Stomach (tissue), 9 donors: ENCODE measurements around the gene PFKP. TPM values are rescaled to one million over a fixed set of nuclear protein-coding genes. Genes with fewer than 3 reads are reported as not detected.

Source experiments
- DNase-seq, 2 donors: peaks; one replicate each; pipeline versions ENCODE4 v3.0.0 to v3.0.0-alpha.2; 2013 to 2019
- H3K27ac ChIP-seq, 5 donors: fragments of 200-600 bp in 4 of 5; sonication (generic) in 4 of 5; one replicate each; pipeline ENCODE4 v1.5.1; 2013 to 2019; ENCODE audit warnings: mild to moderate bottlenecking in 1 of 5, moderate library complexity in 1 of 5
- H3K27me3 ChIP-seq, 3 donors: fragments of 200-600 bp; sonication (generic); one replicate each; pipeline ENCODE4 v1.5.1; 2017 to 2019; ENCODE audit warnings: mixed run types in 1 of 3
- H3K36me3 ChIP-seq, 4 donors: fragments of 200-600 bp; sonication (generic); 1 replicate in 3 of 4; 2 replicates in 1 of 4; pipeline ENCODE4 v1.5.1; 2016 to 2019
- H3K4me1 ChIP-seq, 4 donors: fragments of 200-600 bp; sonication (generic); one replicate each; pipeline ENCODE4 v1.5.1; 2016 to 2019
- H3K4me3 ChIP-seq, 4 donors: fragments of 200-600 bp; sonication (generic) in 3 of 4; one replicate each; pipeline ENCODE4 v1.5.1; 2016 to 2019; ENCODE audit warnings: mild to moderate bottlenecking in 1 of 4
- H3K9me3 ChIP-seq, 4 donors: fragments of 200-600 bp; sonication (generic); one replicate each; pipeline ENCODE4 v1.5.1; 2016 to 2019
- EP300 ChIP-seq: sonication (generic); formaldehyde crosslinking; IDR thresholded peaks from one replicate; pipeline ENCODE4 v1.6.1; 2017; ENCODE audit warnings: antibody characterized with exemption
- POLR2A ChIP-seq, 4 donors: fragments of 450-650 bp; IDR thresholded peaks; one replicate each; pipeline ENCODE4 v1.6.1; 2016; ENCODE audit warnings: antibody characterized with exemption in 4 of 4, control low read depth in 2 of 4, mild to moderate bottlenecking in 1 of 4, moderate library complexity in 1 of 4
- POLR2AphosphoS5 ChIP-seq, 3 donors: sonication (generic); formaldehyde crosslinking; IDR thresholded peaks; one replicate each; pipeline ENCODE4 v1.6.1; 2016; ENCODE audit warnings: antibody characterized with exemption in 3 of 3
- WGBS, 5 donors: extraction: QIAGEN DNeasy Blood & Tissue Kit in 3 of 5; methylation state at CpG; one replicate each; pipeline versions ENCODE4 v1.1.5 to v1.1.7; 2013 to 2018; 5-methylcytosine and 5-hydroxymethylcytosine counted together
- intact Hi-C: fragments of 100-400 bp; cut with DNase I; formaldehyde crosslinking; loops from one replicate; pipeline ENCODE4 v1.15.1; 2023; ENCODE audit warnings: low total_unique reads
- polyA plus RNA-seq, 3 donors: library from polyadenylated mRNA; stranded (reverse); fragments of 200-250 nt; gene quantifications; one replicate each; pipeline ENCODE4 v1.2.3, GENCODE V29; 2013
- total RNA-seq, 5 donors: library from RNA; depleted of rRNA; stranded (reverse); fragments of >200 nt; gene quantifications; one replicate each; pipeline versions ENCODE4 v1.1.0 to v1.2.3, GENCODE V29; 2014 to 2016
- TF ChIP-seq, protein P1 (sequence below), 7 experiments: fragments of 450-650 bp in 4 of 7; fragments of 200-600 bp in 3 of 7; sonication (generic) in 3 of 7; IDR thresholded peaks; one replicate each; pipeline ENCODE4 v1.5.1; 2016 to 2019; ENCODE audit warnings: antibody characterized with exemption in 7 of 7, control low read depth in 2 of 7, mild to moderate bottlenecking in 1 of 7
- donor health status: healthy with polysubstance abuse.
- donor health status: Bipolar disorder and iron deficiency.
- donor health status: healthy.

Gene PFKP
- total and polyA plus RNA-seq, 8 donors: 11.2 to 155 (median 29.4) TPM

DNA sequence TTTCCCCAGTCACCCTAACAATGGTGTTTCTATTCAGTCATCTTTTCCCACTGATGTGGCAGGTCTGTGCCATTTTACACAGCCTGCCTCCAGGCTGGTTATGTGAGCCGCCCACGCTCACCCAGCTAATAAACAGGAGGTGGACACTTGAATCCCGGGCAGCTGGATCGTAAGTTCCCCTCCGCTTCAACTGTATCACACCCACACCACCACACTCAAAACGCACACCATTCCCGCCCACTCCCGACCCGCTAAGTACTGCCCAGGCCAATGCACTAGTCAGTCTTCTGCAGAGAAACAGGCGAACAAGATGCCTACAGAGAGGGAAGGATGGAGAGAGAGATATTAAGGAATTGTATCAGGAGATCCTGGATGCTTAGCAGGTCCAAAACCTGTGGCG lies 38.9 kb upstream of the PFKP start:
- Histone ChIP-seq H3K4me3 (no peak overlapping the region), H3K9me3 (no peaks in the 10 kb centered on the region), H3K27me3 (peaks cover 0 to 12% (median 0%) of the 10 kb centered on the region in 3 donors), H3K27ac (no peak overlapping the region), H3K36me3 (no peaks in the 10 kb centered on the region), H3K4me1 (no peaks in the 10 kb centered on the region)
- intact Hi-C loops: no loop called here
- TF ChIP-seq POLR2AphosphoS5 (IDR thresholded peaks at IDR 0.05) (no peak), POLR2A (IDR thresholded peaks at IDR 0.05) (no peak), EP300 (no peak)
- TF ChIP-seq, protein P1, sequence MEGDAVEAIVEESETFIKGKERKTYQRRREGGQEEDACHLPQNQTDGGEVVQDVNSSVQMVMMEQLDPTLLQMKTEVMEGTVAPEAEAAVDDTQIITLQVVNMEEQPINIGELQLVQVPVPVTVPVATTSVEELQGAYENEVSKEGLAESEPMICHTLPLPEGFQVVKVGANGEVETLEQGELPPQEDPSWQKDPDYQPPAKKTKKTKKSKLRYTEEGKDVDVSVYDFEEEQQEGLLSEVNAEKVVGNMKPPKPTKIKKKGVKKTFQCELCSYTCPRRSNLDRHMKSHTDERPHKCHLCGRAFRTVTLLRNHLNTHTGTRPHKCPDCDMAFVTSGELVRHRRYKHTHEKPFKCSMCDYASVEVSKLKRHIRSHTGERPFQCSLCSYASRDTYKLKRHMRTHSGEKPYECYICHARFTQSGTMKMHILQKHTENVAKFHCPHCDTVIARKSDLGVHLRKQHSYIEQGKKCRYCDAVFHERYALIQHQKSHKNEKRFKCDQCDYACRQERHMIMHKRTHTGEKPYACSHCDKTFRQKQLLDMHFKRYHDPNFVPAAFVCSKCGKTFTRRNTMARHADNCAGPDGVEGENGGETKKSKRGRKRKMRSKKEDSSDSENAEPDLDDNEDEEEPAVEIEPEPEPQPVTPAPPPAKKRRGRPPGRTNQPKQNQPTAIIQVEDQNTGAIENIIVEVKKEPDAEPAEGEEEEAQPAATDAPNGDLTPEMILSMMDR (IDR thresholded peaks at IDR 0.05): no peak
- WGBS, 5 donors: 84 to 89% (median 88%) methylated on average over 11 of the region's 11 CpGs
- DNase-seq: no peak

- no peaks in the 10 kb centered on the region for H3K9me3 ChIP-seq
- 24 to 37% (median 30%) methylated on average over 5 of the region's 5 CpGs for WGBS, 5 donors
- H3K27ac ChIP-seq: no peak overlapping the region
- no peak overlapping the region for H3K4me3 ChIP-seq
- H3K27me3 ChIP-seq: peaks cover 0 to 8% (median 0%) of the 10 kb centered on the region in 3 donors
- TF ChIP-seq, protein P1 (IDR thresholded peaks at IDR 0.05): no peak
- TF ChIP-seq POLR2AphosphoS5 (IDR thresholded peaks at IDR 0.05) (no peak), EP300 (no peak), POLR2A (IDR thresholded peaks at IDR 0.05) (no peak)
- no peak for DNase-seq
- H3K4me1 ChIP-seq: no peaks in the 10 kb centered on the region
- intact Hi-C loops: no loop called here
- no peaks in the 10 kb centered on the region for H3K36me3 ChIP-seq
These were observed 36.6 kb upstream of the PFKP start for GRCh38 chr10:3030765-3031164.

DNA sequence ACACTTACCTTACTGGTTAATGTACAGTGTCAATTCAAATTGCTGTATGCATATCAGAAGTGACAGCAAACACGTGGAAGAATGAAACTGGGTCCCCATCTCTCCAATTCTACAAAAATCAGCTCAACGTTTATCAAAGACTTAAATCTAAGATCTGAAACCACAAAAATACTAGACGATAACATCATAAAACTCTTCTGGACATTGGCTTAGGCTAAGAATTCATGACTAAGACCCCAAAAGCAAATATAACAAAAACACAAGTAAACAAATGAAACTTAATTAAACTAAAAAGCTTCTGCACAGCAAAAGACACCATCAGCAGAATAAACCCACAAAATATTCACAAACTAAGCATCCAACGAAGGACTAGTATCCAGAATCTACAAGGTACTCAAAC lies 35.9 kb upstream of the PFKP start:
- H3K4me3 ChIP-seq: no peak overlapping the region
- TF ChIP-seq POLR2AphosphoS5 (IDR thresholded peaks at IDR 0.05): no peak
- H3K27ac ChIP-seq: no peak overlapping the region
- peaks cover 0 to 8% (median 0%) of the 10 kb centered on the region in 3 donors for H3K27me3 ChIP-seq
- DNase-seq: no peak
- 49 to 61% (median 52%) methylated on average over 4 of the region's 4 CpGs for WGBS, 5 donors
- no peaks in the 10 kb centered on the region for H3K36me3 ChIP-seq
- intact Hi-C loops: no loop called here
- H3K9me3 ChIP-seq: no peaks in the 10 kb centered on the region
- no peaks in the 10 kb centered on the region for H3K4me1 ChIP-seq

GRCh38 chr10:3033925-3034324 lies 33.4 kb upstream of the PFKP start:
- Histone ChIP-seq H3K4me1 (no peaks in the 10 kb centered on the region), H3K27me3 (peaks cover 0 to 6% (median 0%) of the 10 kb centered on the region in 3 donors), H3K9me3 (no peaks in the 10 kb centered on the region), H3K36me3 (no peaks in the 10 kb centered on the region), H3K27ac (no peak overlapping the region), H3K4me3 (no peak overlapping the region)
- no peak for DNase-seq
- 74 to 84% (median 81%) methylated on average over 5 of the region's 5 CpGs for WGBS, 5 donors
- TF ChIP-seq, protein P1 (IDR thresholded peaks at IDR 0.05): no peak
- TF ChIP-seq POLR2A (IDR thresholded peaks at IDR 0.05): no peak
- TF ChIP-seq EP300: no peak
- no peak for TF ChIP-seq POLR2AphosphoS5 (IDR thresholded peaks at IDR 0.05)
- intact Hi-C loops: no loop called here

GRCh38 chr10:3034616-3035015 lies 32.7 kb upstream of the PFKP start:
- TF ChIP-seq EP300: no peak
- no peak for TF ChIP-seq POLR2A (IDR thresholded peaks at IDR 0.05)
- TF ChIP-seq, protein P1 (IDR thresholded peaks at IDR 0.05): no peak
- TF ChIP-seq POLR2AphosphoS5 (IDR thresholded peaks at IDR 0.05): no peak
- Histone ChIP-seq H3K27ac (no peak overlapping the region), H3K9me3 (no peaks in the 10 kb centered on the region), H3K36me3 (no peaks in the 10 kb centered on the region), H3K4me3 (no peak overlapping the region), H3K4me1 (no peaks in the 10 kb centered on the region), H3K27me3 (peaks cover 0 to 6% (median 0%) of the 10 kb centered on the region in 3 donors)
- no peak for DNase-seq
- WGBS, 5 donors: 61 to 78% (median 70%) methylated on average over 4 of the region's 4 CpGs
- intact Hi-C loops: no loop called here
